Rectal smooth muscle tissue (tissue), 1 donor: ENCODE results near the gene MYLK4.

Experiments used
- H3K27ac ChIP-seq: one replicate; pipeline ENCODE4 v1.7.0; 2013; ENCODE audit warnings: low read depth, low read length, inconsistent platforms
- H3K27me3 ChIP-seq: one replicate; pipeline ENCODE4 v1.7.0; 2013; ENCODE audit warnings: low read length; ENCODE audit not compliant: control insufficient read depth, insufficient read depth
- H3K36me3 ChIP-seq: one replicate; pipeline ENCODE4 v1.7.0; 2013; ENCODE audit warnings: low read length; ENCODE audit not compliant: control insufficient read depth, insufficient read depth
- H3K4me1 ChIP-seq: one replicate; pipeline ENCODE4 v1.7.0; 2013; ENCODE audit warnings: low read length; ENCODE audit not compliant: control insufficient read depth, insufficient read depth
- H3K4me3 ChIP-seq: one replicate; pipeline ENCODE4 v1.7.0; 2013; ENCODE audit warnings: low read length
- H3K9ac ChIP-seq: one replicate; pipeline ENCODE4 v1.7.0; 2013; ENCODE audit warnings: low read length

MYLK4 gene

GRCh38 chr6:2751871-2752270, 1.1 kb upstream of the MYLK4 start:
- H3K9ac ChIP-seq = no peak overlapping the region
- H3K4me3 ChIP-seq = no peak overlapping the region
- H3K27ac ChIP-seq = no peak overlapping the region
- H3K27me3 ChIP-seq = no peaks in the 10 kb centered on the region
- no peaks in the 10 kb centered on the region for H3K4me1 ChIP-seq
- H3K36me3 ChIP-seq = no peaks in the 10 kb centered on the region

- Histone ChIP-seq H3K27me3 (no peaks in the 10 kb centered on the region), H3K4me1 (no peaks in the 10 kb centered on the region), H3K9ac (no peak overlapping the region), H3K4me3 (no peak overlapping the region), H3K36me3 (no peaks in the 10 kb centered on the region), H3K27ac (no peak overlapping the region)
Measured at GRCh38 chr6:2749969-2750600, 637 bp downstream of the MYLK4 start.

GRCh38 chr6:2748183-2748582, 2.5 kb downstream of the MYLK4 start:
- Histone ChIP-seq H3K36me3 (no peaks in the 10 kb centered on the region), H3K27me3 (no peaks in the 10 kb centered on the region), H3K4me1 (no peaks in the 10 kb centered on the region), H3K4me3 (no peak overlapping the region), H3K27ac (no peak overlapping the region), H3K9ac (no peak overlapping the region)

GRCh38 chr6:2746557-2747061, 4.1 kb downstream of the MYLK4 start:
- H3K4me1 ChIP-seq = no peaks in the 10 kb centered on the region
- no peak overlapping the region for H3K4me3 ChIP-seq
- H3K27ac ChIP-seq = no peak overlapping the region
- no peaks in the 10 kb centered on the region for H3K36me3 ChIP-seq
- no peaks in the 10 kb centered on the region for H3K27me3 ChIP-seq
- no peak overlapping the region for H3K9ac ChIP-seq

- Histone ChIP-seq H3K9ac (no peak overlapping the region), H3K4me1 (no peaks in the 10 kb centered on the region), H3K27me3 (no peaks in the 10 kb centered on the region), H3K36me3 (no peaks in the 10 kb centered on the region), H3K4me3 (no peak overlapping the region), H3K27ac (no peak overlapping the region)
Measured at GRCh38 chr6:2745246-2745645, 5.5 kb downstream of the MYLK4 start.

- no peak overlapping the region for H3K27ac ChIP-seq
Measured at GRCh38 chr6:2744778-2745177, 5.9 kb downstream of the MYLK4 start.

GRCh38 chr6:2744209-2744771, 6.4 kb downstream of the MYLK4 start:
- Histone ChIP-seq H3K4me1 (no peaks in the 10 kb centered on the region), H3K36me3 (no peaks in the 10 kb centered on the region), H3K4me3 (no peak overlapping the region), H3K9ac (no peak overlapping the region), H3K27me3 (no peaks in the 10 kb centered on the region), H3K27ac (no peak overlapping the region)

More at GRCh38 chr6:2744778-2745177, 5.9 kb downstream of the MYLK4 start:
- Histone ChIP-seq H3K9ac (no peak overlapping the region), H3K4me1 (no peaks in the 10 kb centered on the region), H3K27me3 (no peaks in the 10 kb centered on the region), H3K4me3 (no peak overlapping the region), H3K36me3 (no peaks in the 10 kb centered on the region)

- no peaks in the 10 kb centered on the region for H3K4me1 ChIP-seq
- H3K4me3 ChIP-seq = no peak overlapping the region
- H3K9ac ChIP-seq = no peak overlapping the region
- no peaks in the 10 kb centered on the region for H3K36me3 ChIP-seq
- H3K27me3 ChIP-seq = no peaks in the 10 kb centered on the region
- no peak overlapping the region for H3K27ac ChIP-seq
Measured at GRCh38 chr6:2743280-2744208, 7.2 kb downstream of the MYLK4 start.

GRCh38 chr6:2741756-2742155, 9.0 kb downstream of the MYLK4 start:
- Histone ChIP-seq H3K27ac (no peak overlapping the region), H3K36me3 (no peaks in the 10 kb centered on the region), H3K9ac (no peak overlapping the region), H3K4me1 (no peaks in the 10 kb centered on the region), H3K4me3 (no peak overlapping the region), H3K27me3 (no peaks in the 10 kb centered on the region)

- Histone ChIP-seq H3K4me1 (no peaks in the 10 kb centered on the region), H3K36me3 (no peaks in the 10 kb centered on the region), H3K4me3 (no peak overlapping the region), H3K27me3 (no peaks in the 10 kb centered on the region), H3K9ac (no peak overlapping the region), H3K27ac (no peak overlapping the region)
Measured at GRCh38 chr6:2740581-2740980, 10.1 kb downstream of the MYLK4 start.

GRCh38 chr6:2739335-2739734, 11.4 kb downstream of the MYLK4 start:
- Histone ChIP-seq H3K4me1 (no peaks in the 10 kb centered on the region), H3K4me3 (no peak overlapping the region), H3K9ac (no peak overlapping the region), H3K27ac (no peak overlapping the region), H3K36me3 (no peaks in the 10 kb centered on the region), H3K27me3 (no peaks in the 10 kb centered on the region)

- H3K4me3 ChIP-seq = no peak overlapping the region
- no peaks in the 10 kb centered on the region for H3K4me1 ChIP-seq
- H3K27me3 ChIP-seq = no peaks in the 10 kb centered on the region
- H3K36me3 ChIP-seq = no peaks in the 10 kb centered on the region
- no peak overlapping the region for H3K9ac ChIP-seq
- H3K27ac ChIP-seq = no peak overlapping the region
Measured at GRCh38 chr6:2738373-2738979, 12.2 kb downstream of the MYLK4 start.
